Upper lobe of left lung (tissue), 6 donors: ENCODE measurements around the gene RBM20. TPM values are rescaled to one million over a fixed set of nuclear protein-coding genes. Genes with fewer than 3 reads are reported as not detected.

Experiments
- ATAC-seq, 2 donors: fragments of 200-7000 bp; cut with Tn5 transposase; one replicate each; pipeline ENCODE4 v1.9.1; 2022; ENCODE audit warnings: mild to moderate bottlenecking in 2 of 2, moderate library complexity in 2 of 2; ENCODE audit not compliant: low FRiP score in 2 of 2
- DNase-seq, 2 donors: peaks; one replicate each; pipeline ENCODE4 v3.0.0-alpha.2; 2019 to 2020
- H3K27ac ChIP-seq, 4 donors: fragments of 200-600 bp; sonication (generic); one replicate each; pipeline ENCODE4 v1.5.1; 2016 to 2019
- H3K27me3 ChIP-seq, 4 donors: fragments of 200-600 bp; sonication (generic); one replicate each; pipeline ENCODE4 v1.5.1; 2017 to 2019
- H3K36me3 ChIP-seq, 4 donors: fragments of 200-600 bp; sonication (generic); one replicate each; pipeline ENCODE4 v1.5.1; 2016 to 2019
- H3K4me1 ChIP-seq, 4 donors: fragments of 200-600 bp; sonication (generic); one replicate each; pipeline ENCODE4 v1.5.1; 2018 to 2019
- H3K4me3 ChIP-seq, 4 donors: fragments of 200-600 bp; sonication (generic); one replicate each; pipeline ENCODE4 v1.5.1; 2017 to 2019; ENCODE audit warnings: mild to moderate bottlenecking in 2 of 4, moderate library complexity in 1 of 4
- H3K9me3 ChIP-seq, 4 donors: fragments of 200-600 bp; sonication (generic); one replicate each; pipeline ENCODE4 v1.5.1; 2018 to 2019
- EP300 ChIP-seq, 4 donors: sonication (generic); formaldehyde crosslinking; IDR thresholded peaks; one replicate each; pipeline ENCODE4 v1.5.1; 2017; ENCODE audit warnings: antibody characterized with exemption in 4 of 4, control low read depth in 2 of 4
- POLR2A ChIP-seq, 4 donors: fragments of 450-650 bp; IDR thresholded peaks; one replicate each; pipeline ENCODE4 v1.5.1; 2016 to 2017; ENCODE audit warnings: antibody characterized with exemption in 4 of 4, mild to moderate bottlenecking in 2 of 4
- POLR2AphosphoS5 ChIP-seq, 2 donors: sonication (generic); formaldehyde crosslinking; IDR thresholded peaks; one replicate each; pipeline ENCODE4 v1.5.1; 2017; ENCODE audit warnings: antibody characterized with exemption in 2 of 2
- WGBS, 2 donors: methylation state at CpG; one replicate each; pipeline ENCODE4 v1.1.5; 2017 to 2018; 5-methylcytosine and 5-hydroxymethylcytosine counted together
- total RNA-seq, 6 donors: library from RNA; depleted of rRNA in 4 of 6; stranded (reverse); fragments of >200 nt in 4 of 6; gene quantifications; one replicate each; pipeline versions ENCODE4 v1.1.0 to v1.2.1, GENCODE V29; 2016 to 2021
- TF ChIP-seq, protein P1 (sequence below), 6 experiments: fragments of 450-650 bp in 4 of 6; fragments of 200-600 bp in 2 of 6; sonication (generic) in 2 of 6; IDR thresholded peaks; one replicate each; pipeline ENCODE4 v1.5.1; 2016 to 2019; ENCODE audit warnings: antibody characterized with exemption in 6 of 6
- donor health status: DM: no; HTN: no; CAD: no; lungs with moderate emphysema.
- donor health status: DM: no; HTN: yes; CAD: no; lungs with severe emphysema.

The RBM20 gene
- total RNA-seq, 6 donors from 2014 or later: 0.11 to 7.5 (median 1.5) TPM

DNA sequence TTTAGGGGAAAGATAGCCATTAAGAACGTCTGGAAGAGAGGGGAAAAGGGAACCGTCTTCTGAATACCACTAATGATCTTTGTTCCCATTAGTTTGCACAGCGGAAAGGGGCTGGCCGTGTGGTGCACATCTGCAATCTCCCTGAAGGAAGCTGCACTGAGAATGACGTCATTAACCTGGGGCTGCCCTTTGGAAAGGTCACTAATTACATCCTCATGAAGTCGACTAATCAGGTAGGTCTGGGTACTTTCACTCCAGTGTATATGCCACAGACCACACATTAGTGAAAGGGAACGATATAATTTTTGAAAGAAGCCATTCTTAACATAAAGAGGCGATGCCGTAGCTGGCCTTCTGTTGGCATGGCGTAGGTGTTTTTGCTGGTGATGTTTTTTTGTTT is 153.3 kb downstream of the RBM20 start:
- no peak for ATAC-seq
- TF ChIP-seq POLR2A (IDR thresholded peaks at IDR 0.05) (no peak), POLR2AphosphoS5 (IDR thresholded peaks at IDR 0.05) (no peak), EP300 (IDR thresholded peaks at IDR 0.05) (no peak)
- TF ChIP-seq, protein P1, sequence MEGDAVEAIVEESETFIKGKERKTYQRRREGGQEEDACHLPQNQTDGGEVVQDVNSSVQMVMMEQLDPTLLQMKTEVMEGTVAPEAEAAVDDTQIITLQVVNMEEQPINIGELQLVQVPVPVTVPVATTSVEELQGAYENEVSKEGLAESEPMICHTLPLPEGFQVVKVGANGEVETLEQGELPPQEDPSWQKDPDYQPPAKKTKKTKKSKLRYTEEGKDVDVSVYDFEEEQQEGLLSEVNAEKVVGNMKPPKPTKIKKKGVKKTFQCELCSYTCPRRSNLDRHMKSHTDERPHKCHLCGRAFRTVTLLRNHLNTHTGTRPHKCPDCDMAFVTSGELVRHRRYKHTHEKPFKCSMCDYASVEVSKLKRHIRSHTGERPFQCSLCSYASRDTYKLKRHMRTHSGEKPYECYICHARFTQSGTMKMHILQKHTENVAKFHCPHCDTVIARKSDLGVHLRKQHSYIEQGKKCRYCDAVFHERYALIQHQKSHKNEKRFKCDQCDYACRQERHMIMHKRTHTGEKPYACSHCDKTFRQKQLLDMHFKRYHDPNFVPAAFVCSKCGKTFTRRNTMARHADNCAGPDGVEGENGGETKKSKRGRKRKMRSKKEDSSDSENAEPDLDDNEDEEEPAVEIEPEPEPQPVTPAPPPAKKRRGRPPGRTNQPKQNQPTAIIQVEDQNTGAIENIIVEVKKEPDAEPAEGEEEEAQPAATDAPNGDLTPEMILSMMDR (IDR thresholded peaks at IDR 0.05): no peak
- H3K27ac ChIP-seq: no peak overlapping the region
- peaks cover 4 to 16% (median 5%) of the 10 kb centered on the region in 4 donors for H3K4me1 ChIP-seq
- no peak for DNase-seq
- H3K4me3 ChIP-seq: no peak overlapping the region
- WGBS, 2 donors: 80 to 86% methylated on average over 10 of the region's 10 CpGs
- H3K27me3 ChIP-seq: no peaks in the 10 kb centered on the region
- H3K36me3 ChIP-seq: no peaks in the 10 kb centered on the region
- no peaks in the 10 kb centered on the region for H3K9me3 ChIP-seq

DNA sequence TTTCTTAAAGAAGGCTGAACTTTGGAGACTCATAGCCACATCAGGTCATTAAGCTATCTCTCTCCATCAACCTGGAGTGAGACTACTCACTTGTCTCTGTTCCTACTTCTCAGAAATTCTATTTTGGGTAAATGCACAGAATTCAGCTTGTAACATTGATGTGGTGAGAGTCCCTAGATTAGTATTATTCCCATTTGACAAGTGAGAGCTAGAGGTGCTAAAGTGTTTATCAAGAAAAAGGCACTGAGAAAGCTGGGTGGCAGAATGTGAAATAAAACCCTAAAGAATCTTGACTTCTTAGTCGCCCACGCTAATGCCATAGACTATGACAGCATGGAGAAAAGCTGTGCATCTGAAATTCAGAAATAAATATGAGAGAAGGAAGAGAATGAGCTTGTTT is 154.2 kb downstream of the RBM20 start:
- Histone ChIP-seq H3K9me3 (no peaks in the 10 kb centered on the region), H3K4me1 (peaks cover 7 to 17% (median 8%) of the 10 kb centered on the region in 4 donors), H3K4me3 (no peak overlapping the region), H3K27me3 (no peaks in the 10 kb centered on the region), H3K27ac (no peak overlapping the region), H3K36me3 (no peaks in the 10 kb centered on the region)
- ATAC-seq (no peak), DNase-seq (no peak)
- WGBS, 2 donors: 93 to 98% methylated on average over 2 of the region's 2 CpGs
- TF ChIP-seq POLR2AphosphoS5 (IDR thresholded peaks at IDR 0.05): no peak
- TF ChIP-seq EP300 (IDR thresholded peaks at IDR 0.05): no peak
- TF ChIP-seq, protein P1 (IDR thresholded peaks at IDR 0.05): no peak
- TF ChIP-seq POLR2A (IDR thresholded peaks at IDR 0.05): no peak

DNA sequence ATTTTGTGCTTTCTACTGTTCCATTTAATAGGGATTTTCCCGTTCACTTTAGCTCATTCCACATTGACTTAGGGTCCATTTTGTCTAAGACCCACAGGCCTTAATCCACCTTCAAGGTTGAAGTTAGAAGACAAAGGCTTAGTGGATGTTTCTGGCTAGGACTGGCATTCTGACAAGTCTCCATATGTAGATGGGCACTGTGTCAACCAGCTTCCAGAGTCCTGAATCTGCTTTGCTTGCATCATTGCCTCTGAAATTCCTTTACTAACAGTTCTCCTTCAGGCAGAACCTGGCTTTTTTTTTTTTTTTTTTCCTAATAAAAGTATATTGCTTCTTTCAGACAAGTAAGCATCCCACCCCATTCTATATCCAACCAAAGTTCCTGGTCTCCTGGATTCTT is 158.0 kb downstream of the RBM20 start:
- Histone ChIP-seq H3K27me3 (no peaks in the 10 kb centered on the region), H3K9me3 (no peaks in the 10 kb centered on the region), H3K36me3 (no peaks in the 10 kb centered on the region), H3K4me1 (peaks cover 11 to 21% (median 15%) of the 10 kb centered on the region in 4 donors), H3K27ac (no peak overlapping the region), H3K4me3 (no peak overlapping the region)
- WGBS, 2 donors: 85 to 100% methylated on average over 1 of the region's 1 CpG
- DNase-seq (no peak), ATAC-seq (no peak)
- TF ChIP-seq POLR2AphosphoS5 (IDR thresholded peaks at IDR 0.05) (no peak), POLR2A (IDR thresholded peaks at IDR 0.05) (no peak), EP300 (IDR thresholded peaks at IDR 0.05) (no peak)
- TF ChIP-seq, protein P1 (IDR thresholded peaks at IDR 0.05): no peak

DNA sequence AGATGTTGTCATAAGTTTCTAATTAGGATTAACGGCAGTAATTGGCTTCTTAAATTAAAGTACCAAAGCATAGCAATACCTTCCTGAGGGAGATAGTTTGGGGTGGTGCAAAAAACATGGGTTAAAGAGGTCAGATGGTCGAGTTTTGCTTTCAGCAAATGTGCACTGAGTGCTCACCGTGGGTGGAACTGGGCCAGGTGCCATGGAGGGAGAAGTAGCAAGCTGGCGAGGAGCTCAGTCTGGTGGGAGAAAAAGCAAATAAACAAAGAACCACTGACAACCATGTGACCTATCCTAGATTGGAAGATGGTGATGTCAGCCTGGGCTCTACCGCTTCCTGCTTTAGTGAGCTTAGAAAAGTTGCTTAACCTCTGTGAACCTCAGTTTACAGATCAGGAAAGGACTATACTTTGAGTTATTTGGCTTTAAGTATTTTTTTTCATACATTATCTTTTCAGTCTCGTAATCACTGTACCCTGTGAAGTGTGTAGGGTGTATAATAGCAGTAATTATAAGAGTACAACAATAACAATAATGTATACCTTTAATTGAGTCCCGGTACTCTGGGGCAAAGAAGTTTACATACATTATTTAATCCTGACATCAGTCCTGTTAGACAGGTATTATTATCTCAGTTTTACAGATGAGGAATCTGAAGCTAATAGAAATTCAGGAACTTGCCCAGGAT is 158.6 kb downstream of the RBM20 start:
- ATAC-seq (peak in 1 of 2 donors; percentile 75), DNase-seq (peak in 1 of 2 donors; percentile 79)
- H3K9me3 ChIP-seq: no peaks in the 10 kb centered on the region
- 19 to 26% methylated on average over 7 of the region's 7 CpGs for WGBS, 2 donors
- no peaks in the 10 kb centered on the region for H3K27me3 ChIP-seq
- no peaks in the 10 kb centered on the region for H3K36me3 ChIP-seq
- no peak overlapping the region for H3K4me3 ChIP-seq
- peak overlapping the region in 3 of 4 donors; percentile 9 to 48 (median 38) for H3K27ac ChIP-seq
- no peak for TF ChIP-seq POLR2A (IDR thresholded peaks at IDR 0.05)
- peak in 1 of 2 donors; percentile 54 for TF ChIP-seq POLR2AphosphoS5 (IDR thresholded peaks at IDR 0.05)
- peaks cover 11 to 21% (median 15%) of the 10 kb centered on the region in 4 donors for H3K4me1 ChIP-seq

DNA sequence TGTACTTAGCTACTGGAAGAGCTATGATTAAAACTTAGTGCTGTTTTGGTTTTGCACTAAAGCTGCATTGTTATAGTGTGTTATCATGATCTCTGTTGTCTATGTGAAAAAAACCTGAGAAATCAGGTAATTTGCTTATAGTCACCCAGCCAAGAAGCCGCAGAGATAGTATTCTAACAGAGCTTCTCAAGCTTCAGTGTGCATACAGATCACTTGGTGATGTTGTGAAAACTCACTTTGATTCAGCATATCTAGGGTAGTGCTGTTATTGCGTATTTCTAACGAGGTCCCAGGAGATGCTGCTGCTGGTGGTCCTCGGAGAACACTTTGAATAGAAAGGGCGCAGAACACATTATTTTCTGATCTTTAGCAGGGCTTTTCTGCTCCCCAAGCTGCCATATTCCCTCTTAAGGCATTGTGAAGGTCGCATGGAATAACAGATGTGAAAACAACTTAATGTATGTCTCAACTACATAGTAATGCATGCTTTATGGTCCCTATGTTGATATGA is 159.2 kb downstream of the RBM20 start:
- H3K36me3 ChIP-seq: no peaks in the 10 kb centered on the region
- H3K27me3 ChIP-seq: no peaks in the 10 kb centered on the region
- no peaks in the 10 kb centered on the region for H3K9me3 ChIP-seq
- TF ChIP-seq, protein P1 (IDR thresholded peaks at IDR 0.05): no peak
- TF ChIP-seq POLR2A (IDR thresholded peaks at IDR 0.05) (no peak), EP300 (IDR thresholded peaks at IDR 0.05) (no peak), POLR2AphosphoS5 (IDR thresholded peaks at IDR 0.05) (no peak)
- WGBS, 2 donors: 79 to 85% methylated on average over 6 of the region's 6 CpGs
- no peak for DNase-seq
- H3K27ac ChIP-seq: peak overlapping the region in 2 of 4 donors; percentile 9 to 48
- no peak for ATAC-seq
- no peak overlapping the region for H3K4me3 ChIP-seq
- peaks cover 11 to 21% (median 15%) of the 10 kb centered on the region in 4 donors for H3K4me1 ChIP-seq
